ENCODE measurements around the gene TMEM169. TPM values are rescaled to one million over a fixed set of nuclear protein-coding genes. Genes with fewer than 3 reads are reported as not detected.

TMEM169 gene
- total and polyA plus RNA-seq, 9 of the 15 experiments (the other 6 are each of a cell fraction or from before 2014, with no cell fraction given): 0.01 to 0.09 (median 0.04) TPM; not detected in 5

- TF ChIP-seq, protein P1, sequence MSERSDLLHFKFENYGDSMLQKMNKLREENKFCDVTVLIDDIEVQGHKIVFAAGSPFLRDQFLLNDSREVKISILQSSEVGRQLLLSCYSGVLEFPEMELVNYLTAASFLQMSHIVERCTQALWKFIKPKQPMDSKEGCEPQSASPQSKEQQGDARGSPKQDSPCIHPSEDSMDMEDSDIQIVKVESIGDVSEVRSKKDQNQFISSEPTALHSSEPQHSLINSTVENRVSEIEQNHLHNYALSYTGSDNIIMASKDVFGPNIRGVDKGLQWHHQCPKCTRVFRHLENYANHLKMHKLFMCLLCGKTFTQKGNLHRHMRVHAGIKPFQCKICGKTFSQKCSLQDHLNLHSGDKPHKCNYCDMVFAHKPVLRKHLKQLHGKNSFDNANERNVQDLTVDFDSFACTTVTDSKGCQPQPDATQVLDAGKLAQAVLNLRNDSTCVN (CRISPR knock-in tag; IDR thresholded peaks at IDR 0.05): no peak
- TF ChIP-seq, protein P2, sequence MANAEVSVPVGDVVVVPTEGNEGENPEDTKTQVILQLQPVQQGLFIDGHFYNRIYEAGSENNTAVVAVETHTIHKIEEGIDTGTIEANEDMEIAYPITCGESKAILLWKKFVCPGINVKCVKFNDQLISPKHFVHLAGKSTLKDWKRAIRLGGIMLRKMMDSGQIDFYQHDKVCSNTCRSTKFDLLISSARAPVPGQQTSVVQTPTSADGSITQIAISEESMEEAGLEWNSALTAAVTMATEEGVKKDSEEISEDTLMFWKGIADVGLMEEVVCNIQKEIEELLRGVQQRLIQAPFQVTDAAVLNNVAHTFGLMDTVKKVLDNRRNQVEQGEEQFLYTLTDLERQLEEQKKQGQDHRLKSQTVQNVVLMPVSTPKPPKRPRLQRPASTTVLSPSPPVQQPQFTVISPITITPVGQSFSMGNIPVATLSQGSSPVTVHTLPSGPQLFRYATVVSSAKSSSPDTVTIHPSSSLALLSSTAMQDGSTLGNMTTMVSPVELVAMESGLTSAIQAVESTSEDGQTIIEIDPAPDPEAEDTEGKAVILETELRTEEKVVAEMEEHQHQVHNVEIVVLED (CRISPR knock-in tag; IDR thresholded peaks at IDR 0.05): no peak
- TF ChIP-seq ZBTB2 (IDR thresholded peaks at IDR 0.05) (no peak), RBM22 (IDR thresholded peaks at IDR 0.05; ENCODE audit: low read depth, low read length, poor library complexity, severe bottlenecking) (no peak), FOXP1 (CRISPR knock-in tag; IDR thresholded peaks at IDR 0.05) (no peak), ZNF639 (CRISPR knock-in tag; conservative IDR thresholded peaks at IDR 0.05 in 1 of 2, IDR thresholded peaks at IDR 0.05 in 1 of 2) (no peak), DNMT1 (IDR thresholded peaks at IDR 0.05) (no peak), ETS2 (tag; IDR thresholded peaks at IDR 0.05; ENCODE audit: borderline replicate concordance, poor library complexity, severe bottlenecking) (no peak)
- Histone ChIP-seq H3K9me1 (ENCODE audit: control insufficient read depth, insufficient read depth, low read length) (no peaks in the 10 kb centered on the region), H2AFZ (ENCODE audit: low read depth, low read length) (peak overlapping the region; percentile 68; the same call in 1 of the 2 replicates), H3K9ac (ENCODE audit: insufficient read depth in 1 of 2, low read depth in 2 of 2, low read length in 2 of 2) (no peak overlapping the region), H3K27ac (ENCODE audit: extremely low read depth, low read depth, low read length) (no peak overlapping the region), H3K36me3 (ENCODE audit: control insufficient read depth, insufficient read depth, low read length) (no peaks in the 10 kb centered on the region), H3K4me3 (no peak overlapping the region), H3K27me3 (ENCODE audit: control insufficient read depth in 2 of 2, insufficient read depth in 2 of 2, low read length in 2 of 2) (no peaks in the 10 kb centered on the region), H3K4me2 (ENCODE audit: insufficient read depth, low read length) (no peak overlapping the region), H3K9me3 (replicated peaks; ENCODE audit: control insufficient read depth, insufficient read depth, low read depth, low read length) (no peaks in the 10 kb centered on the region), H3K79me2 (ENCODE audit: control insufficient read depth, insufficient read depth, low read length) (no peaks in the 10 kb centered on the region), H4K20me1 (replicated peaks; ENCODE audit: control insufficient read depth, insufficient read depth, low read length) (no peaks in the 10 kb centered on the region), H3K4me1 (replicated peaks in 1 of 2; ENCODE audit: control insufficient read depth in 2 of 2, insufficient read depth in 2 of 2, low read length in 2 of 2) (peaks cover 10% of the 10 kb centered on the region in 2 experiments; a peak in 4 of 5 replicates)
- ChIA-PET POLR2A (interaction anchor here (0.8 kb wide), 1 partner anchor 72 kb away, joined by 3 read pairs; no protein-coding TSS in a partner anchor), CTCF (ENCODE audit: low intra/inter-chr PET ratio) (no interaction called here)
- WGBS (ENCODE audit: insufficient coverage, low coverage, missing lambda C conversion rate): 29% methylated on average over 3 of the region's 3 CpGs
- intact Hi-C loops (cut with micrococcal nuclease): no loop called here
- no peak for DNase-seq (ENCODE audit: extremely low read depth in 1 of 4, low spot score in 3 of 4)
- ATAC-seq: no peak
- in situ Hi-C loops (cut with MboI): no loop called here
- BruUV-seq (replicated peaks): no TSS peak
- no peak for FAIRE-seq
Observed at GRCh38 chr2:216084547-216084946, 2.8 kb downstream of the TMEM169 start.

Data from K562 (cell line).